DOHH2 (cell line): Measurements from ENCODE around the gene RAMP2.

ENCODE experiments used
- H3F3A ChIP-seq: fragments of 200-600 bp; sonication (generic), shearing (Covaris generic); 2 replicates; pipeline ENCODE4 v1.6.0; 2016; ENCODE audit warnings: antibody characterized with exemption, mild to moderate bottlenecking; ENCODE audit not compliant: control insufficient read depth, insufficient read depth
- H3K27ac ChIP-seq: fragments of 200-600 bp; sonication (generic); 2 replicates; pipeline ENCODE4 v1.5.1; 2014; ENCODE audit warnings: low read depth, mild to moderate bottlenecking, low read length, moderate library complexity
- H3K27me3 ChIP-seq: fragments of 200-600 bp; sonication (generic); 2 replicates; pipeline ENCODE4 v1.6.1; 2014; ENCODE audit warnings: mild to moderate bottlenecking, low read length, mixed read lengths; ENCODE audit not compliant: control insufficient read depth
- H3K36me3 ChIP-seq: fragments of 200-600 bp; sonication (generic); 2 replicates; pipeline ENCODE4 v1.6.1; 2014; ENCODE audit warnings: mild to moderate bottlenecking, low read length, moderate library complexity, mixed read lengths; ENCODE audit not compliant: control insufficient read depth
- H3K4me1 ChIP-seq: fragments of 200-600 bp; sonication (generic); 2 replicates; pipeline ENCODE4 v1.6.1; 2014; ENCODE audit warnings: mild to moderate bottlenecking, low read length, mixed read lengths; ENCODE audit not compliant: control insufficient read depth
- H3K4me2 ChIP-seq: fragments of 200-600 bp; sonication (generic); 2 replicates; pipeline ENCODE4 v1.6.0; 2014; ENCODE audit warnings: mild to moderate bottlenecking, low read length, moderate library complexity
- H3K4me3 ChIP-seq: fragments of 200-600 bp; sonication (generic); 2 replicates; pipeline ENCODE4 v1.5.1; 2014; ENCODE audit warnings: mild to moderate bottlenecking, low read length, mixed read lengths
- H3K79me2 ChIP-seq: fragments of 200-600 bp; sonication (generic); 2 replicates; pipeline ENCODE4 v1.6.1; 2014; ENCODE audit warnings: mild to moderate bottlenecking, low read length, mixed read lengths; ENCODE audit not compliant: control insufficient read depth
- H3K9me2 ChIP-seq: fragments of 200-600 bp; sonication (generic); replicated peaks from 2 replicates; pipeline ENCODE4 v1.6.1; 2014; ENCODE audit warnings: mild to moderate bottlenecking, low read length, mixed read lengths; ENCODE audit not compliant: control insufficient read depth
- H3K9me3 ChIP-seq: fragments of 200-600 bp; sonication (generic); 2 replicates; pipeline ENCODE4 v1.6.1; 2014; ENCODE audit warnings: antibody characterized with exemption, low read length, mixed read lengths; ENCODE audit not compliant: control insufficient read depth, insufficient read depth
- H4K20me1 ChIP-seq: fragments of 200-600 bp; sonication (generic); 2 replicates; pipeline ENCODE4 v1.6.0; 2014; ENCODE audit warnings: low read depth, mild to moderate bottlenecking, antibody characterized with exemption, low read length, moderate library complexity; ENCODE audit not compliant: control insufficient read depth, insufficient read depth
- EZH2phosphoT487 ChIP-seq: fragments of 200-600 bp; sonication (generic); IDR thresholded peaks from 2 replicates; pipeline ENCODE4 v1.6.1; 2017; ENCODE audit warnings: borderline replicate concordance, mild to moderate bottlenecking, antibody characterized with exemption, low read length, moderate library complexity, mixed read lengths
- TF ChIP-seq, protein P1 (sequence below): fragments of 200-600 bp; sonication (generic); IDR thresholded peaks from one replicate; pipeline ENCODE4 v1.5.1; 2014; ENCODE audit warnings: antibody characterized with exemption, mild to moderate bottlenecking, low read depth, low read length; ENCODE audit not compliant: poor library complexity, severe bottlenecking

RAMP2 gene

DNA sequence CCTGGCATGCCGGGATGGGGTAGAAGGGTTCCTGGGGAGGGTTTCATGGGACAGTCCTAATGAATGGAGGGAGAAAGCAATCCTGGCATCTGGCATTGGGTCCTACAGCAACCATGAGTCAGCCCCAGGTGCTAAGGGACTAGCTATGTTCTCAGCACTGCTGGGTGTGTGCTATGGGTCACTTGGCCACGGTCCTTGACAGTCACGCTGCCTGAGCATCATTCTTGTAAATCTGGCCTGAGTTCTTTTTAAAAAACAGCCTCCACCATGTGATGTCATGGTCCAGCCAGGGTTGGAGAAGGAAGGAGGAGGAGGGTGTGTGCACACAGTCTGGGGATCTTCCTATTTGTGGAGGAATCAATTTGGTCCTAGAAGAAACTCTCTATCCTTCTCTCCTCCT is 6.2 kb upstream of the RAMP2 start:
- Histone ChIP-seq H3F3A (no peaks in the 10 kb centered on the region), H3K36me3 (no peaks in the 10 kb centered on the region), H3K4me1 (peaks cover 6% of the 10 kb centered on the region), H3K4me3 (no peak overlapping the region), H3K27me3 (peaks cover 23% of the 10 kb centered on the region), H3K27ac (no peak overlapping the region), H3K9me2 (no peaks in the 10 kb centered on the region), H4K20me1 (no peaks in the 10 kb centered on the region), H3K4me2 (no peak overlapping the region), H3K9me3 (no peaks in the 10 kb centered on the region), H3K79me2 (no peaks in the 10 kb centered on the region)
- TF ChIP-seq, protein P1, sequence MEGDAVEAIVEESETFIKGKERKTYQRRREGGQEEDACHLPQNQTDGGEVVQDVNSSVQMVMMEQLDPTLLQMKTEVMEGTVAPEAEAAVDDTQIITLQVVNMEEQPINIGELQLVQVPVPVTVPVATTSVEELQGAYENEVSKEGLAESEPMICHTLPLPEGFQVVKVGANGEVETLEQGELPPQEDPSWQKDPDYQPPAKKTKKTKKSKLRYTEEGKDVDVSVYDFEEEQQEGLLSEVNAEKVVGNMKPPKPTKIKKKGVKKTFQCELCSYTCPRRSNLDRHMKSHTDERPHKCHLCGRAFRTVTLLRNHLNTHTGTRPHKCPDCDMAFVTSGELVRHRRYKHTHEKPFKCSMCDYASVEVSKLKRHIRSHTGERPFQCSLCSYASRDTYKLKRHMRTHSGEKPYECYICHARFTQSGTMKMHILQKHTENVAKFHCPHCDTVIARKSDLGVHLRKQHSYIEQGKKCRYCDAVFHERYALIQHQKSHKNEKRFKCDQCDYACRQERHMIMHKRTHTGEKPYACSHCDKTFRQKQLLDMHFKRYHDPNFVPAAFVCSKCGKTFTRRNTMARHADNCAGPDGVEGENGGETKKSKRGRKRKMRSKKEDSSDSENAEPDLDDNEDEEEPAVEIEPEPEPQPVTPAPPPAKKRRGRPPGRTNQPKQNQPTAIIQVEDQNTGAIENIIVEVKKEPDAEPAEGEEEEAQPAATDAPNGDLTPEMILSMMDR, result no peak
- no peak for TF ChIP-seq EZH2phosphoT487

DNA sequence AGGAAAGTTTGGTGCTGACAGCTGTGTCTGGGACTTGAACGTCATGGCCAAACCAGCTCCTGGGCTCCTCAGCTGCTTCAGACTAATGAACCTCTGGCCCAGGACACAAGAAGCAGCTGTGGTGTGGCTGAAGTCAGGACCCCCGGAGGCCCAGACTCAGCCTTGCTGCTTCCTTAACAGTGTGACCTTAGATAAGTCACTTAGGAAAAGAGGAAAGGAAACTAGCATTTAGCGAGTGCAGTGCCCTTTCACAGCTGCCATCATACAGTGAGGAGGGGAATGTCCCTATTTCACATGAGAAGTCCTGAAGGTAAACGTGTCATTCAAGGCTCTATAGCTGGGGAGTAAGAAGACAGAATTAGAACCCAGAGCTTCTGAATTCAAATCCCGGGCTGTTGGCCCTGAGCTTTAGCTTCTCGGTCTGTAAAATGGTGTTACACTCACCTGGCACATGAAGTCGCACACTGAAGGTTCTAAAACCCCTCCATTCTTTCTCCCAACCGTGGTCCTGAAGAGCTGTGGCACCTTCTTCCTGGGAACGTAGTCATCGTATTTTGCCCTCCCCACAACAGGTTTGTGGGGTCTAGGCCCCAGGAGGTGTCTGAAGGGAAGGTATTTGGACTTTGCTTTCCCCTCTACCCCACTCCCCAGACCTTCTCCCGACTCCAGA is 910 bp upstream of the RAMP2 start:
- H3K27ac ChIP-seq, result no peak overlapping the region
- H3K27me3 ChIP-seq, result peaks cover 38% of the 10 kb centered on the region
- no peaks in the 10 kb centered on the region for H3F3A ChIP-seq
- no peak overlapping the region for H3K4me2 ChIP-seq
- no peak overlapping the region for H3K4me3 ChIP-seq
- H3K9me3 ChIP-seq, result no peaks in the 10 kb centered on the region
- TF ChIP-seq EZH2phosphoT487, result no peak
- TF ChIP-seq, protein P1, result no peak
- no peaks in the 10 kb centered on the region for H3K36me3 ChIP-seq
- no peaks in the 10 kb centered on the region for H3K9me2 ChIP-seq
- no peaks in the 10 kb centered on the region for H3K79me2 ChIP-seq
- H3K4me1 ChIP-seq, result peaks cover 19% of the 10 kb centered on the region
- H4K20me1 ChIP-seq, result no peaks in the 10 kb centered on the region

DNA sequence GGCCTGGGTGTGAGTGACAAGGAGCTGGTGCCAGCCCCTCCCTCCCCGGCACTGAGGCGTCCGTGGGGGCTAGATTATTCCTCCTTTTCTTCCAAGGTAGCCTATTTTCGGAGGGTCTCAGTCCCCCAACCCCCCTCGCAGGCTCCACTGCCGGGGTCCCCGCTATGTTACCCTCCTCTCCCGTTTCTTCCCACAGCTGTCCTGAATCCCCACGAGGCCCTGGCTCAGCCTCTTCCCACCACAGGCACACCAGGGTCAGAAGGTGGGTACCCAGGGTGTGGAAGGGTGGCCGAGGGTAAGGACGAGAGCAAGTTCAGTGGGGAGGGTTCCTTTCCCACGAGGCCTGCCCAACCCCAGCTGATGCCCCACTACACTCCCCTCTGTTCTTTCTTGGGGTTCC is 611 bp downstream of the RAMP2 start:
- Histone ChIP-seq H3F3A (no peaks in the 10 kb centered on the region), H4K20me1 (no peaks in the 10 kb centered on the region), H3K9me2 (no peaks in the 10 kb centered on the region), H3K79me2 (no peaks in the 10 kb centered on the region), H3K27me3 (peaks cover 32% of the 10 kb centered on the region), H3K4me1 (peaks cover 19% of the 10 kb centered on the region), H3K4me3 (no peak overlapping the region), H3K36me3 (no peaks in the 10 kb centered on the region), H3K9me3 (no peaks in the 10 kb centered on the region), H3K4me2 (no peak overlapping the region), H3K27ac (no peak overlapping the region)
- TF ChIP-seq EZH2phosphoT487, result no peak
- TF ChIP-seq, protein P1, result no peak
